HG03378 (cell line): ENCODE data around the gene CHCHD5.
"Not testable (repeated sequence)": the region's sequence is repeated elsewhere in the genome, so short reads cannot be mapped to it uniquely, and the experiment has no call there.

Experiments
- ATAC-seq: cut with Tn5 transposase; IDR thresholded peaks from one replicate; pipeline ENCODE4 v1.9.1; 2021; ENCODE audit warnings: mild to moderate bottlenecking, moderate library complexity; ENCODE audit not compliant: unreplicated experiment

Gene CHCHD5

GRCh38 chr2:112585873-112586464 lies 1.6 kb downstream of the CHCHD5 start:
- ATAC-seq: no peak

GRCh38 chr2:112588611-112589045 lies 4.2 kb downstream of the CHCHD5 start:
- no peak for ATAC-seq

GRCh38 chr2:112591413-112591812 lies 7.0 kb downstream of the CHCHD5 start:
- ATAC-seq: no peak

GRCh38 chr2:112593736-112594135 lies 9.3 kb downstream of the CHCHD5 start:
- no peak for ATAC-seq

GRCh38 chr2:112597537-112598322 lies 13.3 kb downstream of the CHCHD5 start:
- no peak for ATAC-seq

- ATAC-seq: no peak
Observed at GRCh38 chr2:112600634-112601033, 16.2 kb downstream of the CHCHD5 start.

- no peak for ATAC-seq
Observed at GRCh38 chr2:112601754-112602153, 17.3 kb downstream of the CHCHD5 start.

GRCh38 chr2:112602917-112603316 lies 18.5 kb downstream of the CHCHD5 start:
- no peak for ATAC-seq

- ATAC-seq: no peak
Observed at GRCh38 chr2:112603731-112604130, 19.3 kb downstream of the CHCHD5 start.

GRCh38 chr2:112604952-112605351 lies 20.5 kb downstream of the CHCHD5 start:
- no peak for ATAC-seq

- no peak for ATAC-seq
Observed at GRCh38 chr2:112605926-112606325, 21.5 kb downstream of the CHCHD5 start.

GRCh38 chr2:112606547-112606946 lies 22.1 kb downstream of the CHCHD5 start:
- ATAC-seq: no peak

GRCh38 chr2:112607680-112608438 lies 23.4 kb downstream of the CHCHD5 start:
- ATAC-seq: no peak

GRCh38 chr2:112609320-112609719 lies 24.9 kb downstream of the CHCHD5 start:
- ATAC-seq: not testable (repeated sequence)

GRCh38 chr2:112612283-112612682 lies 27.9 kb downstream of the CHCHD5 start:
- ATAC-seq: not testable (repeated sequence)

GRCh38 chr2:112614201-112614840 lies 29.9 kb downstream of the CHCHD5 start:
- ATAC-seq: no peak

GRCh38 chr2:112615051-112615450 lies 30.6 kb downstream of the CHCHD5 start:
- ATAC-seq: no peak

GRCh38 chr2:112615798-112616197 lies 31.4 kb downstream of the CHCHD5 start:
- not testable (repeated sequence) for ATAC-seq

- no peak for ATAC-seq
Observed at GRCh38 chr2:112618383-112618782, 34.0 kb downstream of the CHCHD5 start.

- ATAC-seq: no peak
Observed at GRCh38 chr2:112621790-112622527, 37.5 kb downstream of the CHCHD5 start.

- no peak for ATAC-seq
Observed at GRCh38 chr2:112622528-112622849, 38.1 kb downstream of the CHCHD5 start.
